Measurements from ENCODE around the gene VSX1. TPM values are rescaled to one million over a fixed set of nuclear protein-coding genes. Genes with fewer than 3 reads are reported as not detected.

Gene VSX1
- total RNA-seq, 2 donors from 2014 or later: not detected

DNA sequence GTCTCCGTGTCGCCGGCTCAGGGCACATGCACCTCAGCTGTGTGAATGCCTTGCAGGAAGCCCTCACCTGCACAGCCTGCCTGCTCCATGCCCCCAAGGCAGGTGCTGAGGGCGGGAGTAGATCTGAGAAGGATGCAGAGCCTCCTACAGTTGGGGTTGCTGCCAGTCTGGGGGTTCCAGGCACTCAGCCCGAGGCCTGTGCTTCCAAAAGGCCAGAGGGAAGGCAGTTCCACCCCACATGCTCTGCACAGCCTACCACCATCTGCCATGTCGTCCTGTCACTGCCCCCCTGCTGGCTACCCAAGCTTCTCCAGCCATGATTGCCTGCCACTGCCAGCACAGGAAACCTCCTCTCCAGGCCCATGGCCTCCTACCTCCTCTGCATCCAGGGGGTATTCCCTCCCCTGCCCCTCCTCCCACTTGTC, 43.3 kb downstream of the VSX1 start:
- Histone ChIP-seq H3K4me1 (replicated peaks) (peaks cover 40% of the 10 kb centered on the region), H3K4me3 (no peak overlapping the region), H3K9me3 (no peaks in the 10 kb centered on the region), H3K27ac (peak overlapping the region; percentile 69), H3K27me3 (replicated peaks; ENCODE audit: insufficient read depth) (no peaks in the 10 kb centered on the region), H3K36me3 (no peaks in the 10 kb centered on the region)
- 74% methylated on average over 6 of the region's 6 CpGs for WGBS
- DNase-seq (ENCODE audit: low spot score): no peak
- intact Hi-C loops (cut with DNase I): no loop called here
- no peak for TF ChIP-seq POLR2A (IDR thresholded peaks at IDR 0.05)
- no peak for TF ChIP-seq POLR2AphosphoS5 (IDR thresholded peaks at IDR 0.05)
- TF ChIP-seq, protein P1, sequence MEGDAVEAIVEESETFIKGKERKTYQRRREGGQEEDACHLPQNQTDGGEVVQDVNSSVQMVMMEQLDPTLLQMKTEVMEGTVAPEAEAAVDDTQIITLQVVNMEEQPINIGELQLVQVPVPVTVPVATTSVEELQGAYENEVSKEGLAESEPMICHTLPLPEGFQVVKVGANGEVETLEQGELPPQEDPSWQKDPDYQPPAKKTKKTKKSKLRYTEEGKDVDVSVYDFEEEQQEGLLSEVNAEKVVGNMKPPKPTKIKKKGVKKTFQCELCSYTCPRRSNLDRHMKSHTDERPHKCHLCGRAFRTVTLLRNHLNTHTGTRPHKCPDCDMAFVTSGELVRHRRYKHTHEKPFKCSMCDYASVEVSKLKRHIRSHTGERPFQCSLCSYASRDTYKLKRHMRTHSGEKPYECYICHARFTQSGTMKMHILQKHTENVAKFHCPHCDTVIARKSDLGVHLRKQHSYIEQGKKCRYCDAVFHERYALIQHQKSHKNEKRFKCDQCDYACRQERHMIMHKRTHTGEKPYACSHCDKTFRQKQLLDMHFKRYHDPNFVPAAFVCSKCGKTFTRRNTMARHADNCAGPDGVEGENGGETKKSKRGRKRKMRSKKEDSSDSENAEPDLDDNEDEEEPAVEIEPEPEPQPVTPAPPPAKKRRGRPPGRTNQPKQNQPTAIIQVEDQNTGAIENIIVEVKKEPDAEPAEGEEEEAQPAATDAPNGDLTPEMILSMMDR (IDR thresholded peaks at IDR 0.05): no peak

DNA sequence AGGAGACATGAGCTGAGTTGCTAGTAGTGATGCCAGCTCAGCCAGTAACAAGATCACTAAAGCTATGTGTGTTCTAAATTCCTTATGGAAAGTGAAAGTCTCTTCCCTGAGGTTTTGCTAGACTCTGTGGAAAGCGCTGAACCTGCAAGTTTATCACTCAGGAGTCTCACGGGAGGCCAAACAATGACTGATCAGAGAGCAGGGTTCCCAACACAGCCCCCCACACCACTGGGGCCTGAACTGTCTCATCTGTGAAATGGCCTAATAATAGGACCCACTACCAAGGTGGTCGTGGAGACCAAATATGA, 43.9 kb downstream of the VSX1 start:
- TF ChIP-seq, protein P1 (IDR thresholded peaks at IDR 0.05): no peak
- TF ChIP-seq POLR2AphosphoS5 (IDR thresholded peaks at IDR 0.05) (peak; percentile 0), POLR2A (IDR thresholded peaks at IDR 0.05) (no peak)
- Histone ChIP-seq H3K4me1 (replicated peaks) (peaks cover 41% of the 10 kb centered on the region), H3K9me3 (no peaks in the 10 kb centered on the region), H3K36me3 (no peaks in the 10 kb centered on the region), H3K4me3 (no peak overlapping the region), H3K27ac (peak overlapping the region; percentile 69), H3K27me3 (replicated peaks; ENCODE audit: insufficient read depth) (no peaks in the 10 kb centered on the region)
- DNase-seq (ENCODE audit: low spot score): no peak
- WGBS: 63% methylated on average over 3 of the region's 3 CpGs
- intact Hi-C loops (cut with DNase I): no loop called here

DNA sequence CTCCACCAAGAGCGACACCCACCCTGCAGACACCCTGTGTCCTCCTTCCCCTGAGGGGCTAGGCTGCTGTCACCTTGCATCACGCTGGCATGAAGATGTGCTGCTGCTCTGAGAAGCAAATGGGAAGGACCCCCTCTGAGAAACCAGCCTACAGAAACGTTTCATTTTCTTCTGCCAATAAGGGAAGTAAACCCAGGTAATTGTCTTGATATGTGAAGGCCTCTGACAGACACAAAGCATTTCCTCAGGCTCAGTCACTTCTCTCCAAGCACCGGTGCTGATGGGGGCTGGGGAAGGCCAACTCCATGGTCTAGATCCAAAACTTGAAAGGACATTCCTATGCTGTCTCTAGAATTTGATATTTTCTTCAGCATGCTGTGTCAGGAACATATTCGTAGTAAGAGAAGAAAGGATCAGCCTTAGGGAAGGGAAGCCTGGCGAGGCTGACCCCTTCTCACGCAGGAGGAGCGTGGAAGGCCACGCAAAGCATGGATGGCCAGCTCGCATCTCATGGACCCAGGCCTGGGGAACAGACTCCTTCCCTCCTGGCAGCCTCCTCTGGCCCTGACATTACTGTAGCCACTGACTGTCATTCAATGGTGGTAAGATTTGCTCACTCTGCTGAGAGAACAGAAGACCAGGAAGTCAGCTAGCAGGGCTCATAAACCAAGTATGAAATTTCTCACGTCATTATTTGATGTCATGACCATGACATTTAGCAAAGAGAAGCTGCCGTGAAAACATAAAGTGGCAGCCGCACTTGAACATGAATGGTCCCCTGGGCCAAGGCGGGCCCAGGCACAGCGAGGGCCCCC, 44.4 kb downstream of the VSX1 start:
- Histone ChIP-seq H3K4me3 (no peak overlapping the region), H3K27ac (peak overlapping the region; percentile 69), H3K27me3 (replicated peaks; ENCODE audit: insufficient read depth) (no peaks in the 10 kb centered on the region), H3K4me1 (replicated peaks) (peaks cover 47% of the 10 kb centered on the region), H3K9me3 (no peaks in the 10 kb centered on the region), H3K36me3 (no peaks in the 10 kb centered on the region)
- intact Hi-C loops (cut with DNase I): no loop called here
- TF ChIP-seq POLR2AphosphoS5 (IDR thresholded peaks at IDR 0.05) (peak; percentile 12), POLR2A (IDR thresholded peaks at IDR 0.05) (no peak)
- no peak for DNase-seq (ENCODE audit: low spot score)
- 68% methylated on average over 15 of the region's 15 CpGs for WGBS

DNA sequence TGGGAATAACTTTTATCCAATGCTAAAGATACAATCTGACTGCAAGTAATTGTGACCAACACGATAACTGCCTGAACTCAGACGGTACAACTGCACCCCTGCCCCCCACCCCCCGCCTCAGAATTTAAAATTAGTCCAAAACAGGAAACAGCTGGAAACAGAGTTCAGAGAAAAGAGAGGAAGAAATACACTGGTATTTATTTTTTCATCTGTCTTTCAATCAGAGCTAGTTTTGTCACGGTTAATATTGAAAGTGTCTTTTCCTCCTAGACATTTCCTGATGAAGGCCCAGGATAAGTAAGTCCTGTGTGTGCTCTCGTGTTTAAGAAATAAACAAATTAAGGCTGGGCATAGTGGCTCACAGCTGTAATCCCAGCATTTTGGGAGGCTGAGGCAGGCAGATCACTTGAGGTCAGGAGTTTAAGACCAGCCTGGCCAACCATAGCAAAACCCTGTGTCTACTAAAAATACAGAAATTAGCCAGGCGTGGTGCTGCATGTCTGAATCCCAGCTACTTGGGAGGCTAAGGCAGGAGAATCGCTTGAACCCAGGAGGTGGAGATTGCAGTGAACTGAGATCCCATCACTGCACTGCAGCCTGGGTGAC, 45.5 kb downstream of the VSX1 start:
- peak overlapping the region; percentile 69 for H3K27ac ChIP-seq
- intact Hi-C loops (cut with DNase I): no loop called here
- H3K4me1 ChIP-seq (replicated peaks): peaks cover 49% of the 10 kb centered on the region

DNA sequence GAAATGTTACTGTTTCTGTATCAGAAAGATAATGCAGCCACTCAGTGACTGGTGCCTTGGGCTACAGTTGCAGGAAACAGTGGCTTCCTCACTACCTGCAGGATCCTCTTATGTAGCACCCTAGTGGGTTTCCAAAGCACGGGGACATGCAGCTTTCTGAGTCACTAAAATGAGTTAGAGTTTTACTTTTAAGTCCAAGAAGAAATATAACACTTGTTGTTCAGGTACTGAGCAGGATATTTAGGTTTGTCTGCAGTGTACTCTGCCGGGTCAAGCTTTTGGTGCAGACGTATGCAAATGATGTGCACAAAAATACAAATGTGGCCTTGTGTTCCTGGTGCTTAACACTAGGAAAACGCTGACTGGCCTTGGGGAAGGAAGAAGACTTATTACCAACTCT, 46.0 kb downstream of the VSX1 start:
- DNase-seq (ENCODE audit: low spot score): no peak
- H3K4me3 ChIP-seq: no peak overlapping the region
- H3K27ac ChIP-seq: peak overlapping the region; percentile 69
- intact Hi-C loops (cut with DNase I): no loop called here
- H3K27me3 ChIP-seq (replicated peaks; ENCODE audit: insufficient read depth): no peaks in the 10 kb centered on the region
- peaks cover 45% of the 10 kb centered on the region for H3K4me1 ChIP-seq (replicated peaks)
- no peaks in the 10 kb centered on the region for H3K9me3 ChIP-seq
- WGBS: 40% methylated on average over 4 of the region's 4 CpGs
- TF ChIP-seq, protein P1 (IDR thresholded peaks at IDR 0.05): no peak
- no peak for TF ChIP-seq POLR2AphosphoS5 (IDR thresholded peaks at IDR 0.05)
- no peak for TF ChIP-seq POLR2A (IDR thresholded peaks at IDR 0.05)
- no peaks in the 10 kb centered on the region for H3K36me3 ChIP-seq

More for the DNA sequence above, 45.5 kb downstream of the VSX1 start:
- Histone ChIP-seq H3K27me3 (replicated peaks; ENCODE audit: insufficient read depth) (no peaks in the 10 kb centered on the region), H3K36me3 (no peaks in the 10 kb centered on the region), H3K4me3 (no peak overlapping the region), H3K9me3 (no peaks in the 10 kb centered on the region)
- DNase-seq (ENCODE audit: low spot score): no peak
- WGBS: 54% methylated on average over 7 of the region's 7 CpGs
- TF ChIP-seq, protein P1 (IDR thresholded peaks at IDR 0.05): no peak
- TF ChIP-seq POLR2AphosphoS5 (IDR thresholded peaks at IDR 0.05) (no peak), POLR2A (IDR thresholded peaks at IDR 0.05) (no peak)

Measured in prostate gland (tissue), 2 donors.